Activated naive CD8-positive, alpha-beta T cell (primary cell): Measurements from ENCODE around the gene EPHX1.
"Not testable (repeated sequence)": the region's sequence is repeated elsewhere in the genome, so short reads cannot be mapped to it uniquely, and the experiment has no call there.

ENCODE experiments used
- H3K27ac Mint-ChIP-seq: one replicate; pipeline ENCODE4 v1.8.0; 2021; ENCODE audit warnings: mixed read lengths
- H3K27me3 Mint-ChIP-seq: one replicate; pipeline ENCODE4 v1.8.0; 2021; ENCODE audit warnings: mixed read lengths
- H3K36me3 Mint-ChIP-seq: one replicate; pipeline ENCODE4 v1.8.0; 2021; ENCODE audit warnings: mixed read lengths
- H3K4me1 Mint-ChIP-seq: one replicate; pipeline ENCODE4 v1.8.0; 2021; ENCODE audit warnings: low read depth, mixed read lengths
- H3K4me3 Mint-ChIP-seq: one replicate; pipeline ENCODE4 v1.8.0; 2021; ENCODE audit warnings: mild to moderate bottlenecking, mixed read lengths
- H3K9me3 Mint-ChIP-seq: one replicate; pipeline ENCODE4 v1.8.0; 2021; ENCODE audit warnings: low read depth, mixed read lengths

Gene EPHX1

DNA sequence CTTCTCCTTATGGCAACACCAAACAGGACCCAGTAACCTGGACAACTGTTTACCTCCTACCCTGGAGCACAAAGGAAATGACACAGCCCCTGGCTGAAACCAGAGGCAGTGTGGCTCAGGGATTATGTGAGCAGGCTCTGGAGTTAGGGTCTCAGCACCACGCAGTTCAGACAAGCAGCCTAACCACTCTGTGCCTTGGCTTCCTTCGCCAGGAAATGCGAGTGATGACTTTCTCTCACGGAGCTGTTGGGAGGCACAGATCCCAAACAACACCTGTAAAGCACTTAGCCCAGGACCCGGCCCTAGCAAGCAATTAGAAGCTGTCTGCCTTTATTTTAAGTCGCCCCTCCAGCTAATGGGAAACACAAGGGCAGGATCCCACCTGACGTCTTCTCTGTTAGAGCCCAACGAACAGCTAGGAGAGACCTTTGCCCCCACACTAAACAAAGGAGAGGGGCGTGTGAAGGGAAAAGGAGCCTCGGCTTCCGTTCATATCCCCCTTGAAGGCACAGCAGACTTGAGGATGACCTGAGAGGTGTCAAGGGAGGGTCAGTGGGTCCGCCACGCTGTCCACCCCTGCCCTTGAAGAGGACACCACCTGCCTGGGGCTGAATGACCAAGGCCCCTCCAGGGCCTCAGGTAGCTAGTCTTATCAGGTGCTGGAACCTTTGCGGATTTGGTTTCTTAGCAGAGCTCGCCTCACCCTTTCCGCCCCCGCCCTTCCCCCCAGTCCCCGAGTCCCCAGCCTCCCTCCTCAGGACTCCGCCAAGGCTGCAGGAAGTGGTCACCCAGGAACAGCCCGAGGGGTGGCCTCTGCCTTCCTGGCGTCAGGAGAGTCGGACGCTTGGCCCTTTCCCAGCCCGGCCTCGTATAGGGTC lies 71.4 kb downstream of the EPHX1 start:
- peak overlapping the region; percentile 90 for H3K4me3 Mint-ChIP-seq
- peak overlapping the region; percentile 81 for H3K27ac Mint-ChIP-seq
- peaks cover 57% of the 10 kb centered on the region for H3K4me1 Mint-ChIP-seq
- H3K9me3 Mint-ChIP-seq, result no peaks in the 10 kb centered on the region
- H3K27me3 Mint-ChIP-seq, result no peaks in the 10 kb centered on the region
- H3K36me3 Mint-ChIP-seq, result peaks cover under 1% of the 10 kb centered on the region

DNA sequence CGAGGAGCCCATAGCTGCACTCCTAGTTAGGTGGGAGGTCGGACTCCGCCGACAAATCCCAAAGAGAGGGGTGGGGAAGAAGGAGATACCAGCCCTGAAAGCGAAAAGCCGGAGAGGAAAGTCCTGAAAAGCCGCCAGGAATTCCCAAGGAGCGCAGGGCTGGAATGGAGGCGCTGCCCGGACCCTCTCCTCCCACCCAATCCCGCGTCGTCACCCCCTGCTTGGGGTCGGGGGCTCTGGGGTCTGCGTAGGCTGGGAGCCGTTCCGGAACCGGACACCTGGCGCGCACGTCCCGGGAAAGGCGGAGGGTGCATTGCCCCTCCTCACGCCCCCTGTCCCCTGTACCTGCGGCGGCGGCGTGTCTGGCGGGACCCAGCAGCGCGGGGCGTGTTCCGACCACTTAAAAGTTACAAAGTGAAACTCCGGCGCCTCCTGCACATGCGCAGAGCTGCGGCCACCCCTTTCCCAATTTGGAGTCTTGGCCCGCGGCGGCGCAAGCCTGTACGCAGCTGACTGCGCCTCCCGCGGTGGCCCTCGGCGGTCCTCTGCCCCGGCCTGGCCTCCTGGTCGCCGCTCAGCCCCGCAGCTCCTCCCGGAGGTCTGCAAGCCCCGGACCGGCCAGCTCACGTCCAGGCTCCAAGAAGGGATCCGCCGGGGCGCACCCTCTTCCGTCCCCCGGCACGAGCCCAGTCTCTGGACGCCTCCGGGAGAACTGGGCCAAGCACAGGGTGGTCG lies 72.2 kb downstream of the EPHX1 start, which contains the start of gene TMEM63A:
TMEM63A (minus strand) TSS at position 422 of the 735 bp plus-strand sequence. CDS start 4,800 bp downstream, outside the sequence.
- Mint-ChIP-seq H3K27me3 (no peaks in the 10 kb centered on the region), H3K9me3 (no peaks in the 10 kb centered on the region), H3K4me1 (peaks cover 51% of the 10 kb centered on the region), H3K4me3 (peak within 1 kb of the TSS; percentile 90), H3K27ac (peak within 1 kb of the TSS; percentile 90), H3K36me3 (no peaks in the 10 kb centered on the region)

- Mint-ChIP-seq H3K9me3 (no peaks in the 10 kb centered on the region), H3K4me1 (peaks cover 43% of the 10 kb centered on the region), H3K36me3 (no peaks in the 10 kb centered on the region), H3K27me3 (no peaks in the 10 kb centered on the region), H3K4me3 (peak overlapping the region; percentile 90), H3K27ac (peak overlapping the region; percentile 90)
These were observed 73.0 kb downstream of the EPHX1 start for GRCh38 chr1:225882694-225883615.

DNA sequence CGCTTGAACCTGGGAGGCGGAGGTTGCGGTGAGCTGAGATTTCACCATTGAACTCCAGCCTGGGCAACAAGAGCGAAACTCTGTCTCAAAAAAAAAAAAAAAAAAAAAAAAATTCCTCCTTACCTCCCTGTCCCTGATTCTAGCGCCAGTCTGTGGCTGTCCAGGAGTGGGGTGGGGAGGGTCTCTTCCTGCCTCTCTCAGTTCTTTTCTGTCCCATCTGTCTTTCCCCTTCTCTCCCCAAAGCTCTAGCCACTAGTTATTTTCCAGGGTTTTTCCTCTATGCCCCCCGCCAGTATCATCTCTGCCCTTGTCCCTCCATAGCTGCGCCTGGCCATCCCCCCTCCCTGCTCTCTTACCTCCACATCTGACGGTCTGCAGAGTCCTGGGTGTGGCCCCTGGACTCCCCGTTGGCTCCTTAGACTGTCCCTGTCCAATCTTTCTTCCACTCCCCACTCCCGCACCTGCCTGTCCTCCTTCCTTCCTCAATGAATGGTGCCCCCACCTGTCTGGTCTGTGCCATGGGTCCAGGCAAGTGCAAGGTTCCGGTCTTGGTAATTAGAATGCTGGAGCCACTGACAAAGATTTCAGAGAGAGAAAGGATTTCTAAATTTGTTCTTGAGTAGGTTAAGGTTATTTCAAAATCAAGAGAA lies 73.8 kb downstream of the EPHX1 start:
- H3K27ac Mint-ChIP-seq, result peak overlapping the region; percentile 90
- no peaks in the 10 kb centered on the region for H3K27me3 Mint-ChIP-seq
- peak overlapping the region; percentile 90 for H3K4me3 Mint-ChIP-seq
- no peaks in the 10 kb centered on the region for H3K9me3 Mint-ChIP-seq
- H3K36me3 Mint-ChIP-seq, result no peaks in the 10 kb centered on the region
- H3K4me1 Mint-ChIP-seq, result peaks cover 40% of the 10 kb centered on the region

GRCh38 chr1:225885336-225885735 lies 75.4 kb downstream of the EPHX1 start:
- peaks cover 28% of the 10 kb centered on the region for H3K4me1 Mint-ChIP-seq
- H3K27ac Mint-ChIP-seq, result no peak overlapping the region
- H3K9me3 Mint-ChIP-seq, result no peaks in the 10 kb centered on the region
- H3K27me3 Mint-ChIP-seq, result no peaks in the 10 kb centered on the region
- no peak overlapping the region for H3K4me3 Mint-ChIP-seq
- H3K36me3 Mint-ChIP-seq, result no peaks in the 10 kb centered on the region

- Mint-ChIP-seq H3K4me1 (peaks cover 21% of the 10 kb centered on the region), H3K27ac (no peak overlapping the region), H3K36me3 (no peaks in the 10 kb centered on the region), H3K4me3 (no peak overlapping the region), H3K9me3 (no peaks in the 10 kb centered on the region), H3K27me3 (no peaks in the 10 kb centered on the region)
These were observed 76.5 kb downstream of the EPHX1 start for GRCh38 chr1:225886159-225887029.

GRCh38 chr1:225887030-225887314 lies 77.0 kb downstream of the EPHX1 start:
- H3K9me3 Mint-ChIP-seq, result no peaks in the 10 kb centered on the region
- no peaks in the 10 kb centered on the region for H3K36me3 Mint-ChIP-seq
- H3K27ac Mint-ChIP-seq, result no peak overlapping the region
- peaks cover 20% of the 10 kb centered on the region for H3K4me1 Mint-ChIP-seq
- H3K4me3 Mint-ChIP-seq, result no peak overlapping the region
- H3K27me3 Mint-ChIP-seq, result no peaks in the 10 kb centered on the region

DNA sequence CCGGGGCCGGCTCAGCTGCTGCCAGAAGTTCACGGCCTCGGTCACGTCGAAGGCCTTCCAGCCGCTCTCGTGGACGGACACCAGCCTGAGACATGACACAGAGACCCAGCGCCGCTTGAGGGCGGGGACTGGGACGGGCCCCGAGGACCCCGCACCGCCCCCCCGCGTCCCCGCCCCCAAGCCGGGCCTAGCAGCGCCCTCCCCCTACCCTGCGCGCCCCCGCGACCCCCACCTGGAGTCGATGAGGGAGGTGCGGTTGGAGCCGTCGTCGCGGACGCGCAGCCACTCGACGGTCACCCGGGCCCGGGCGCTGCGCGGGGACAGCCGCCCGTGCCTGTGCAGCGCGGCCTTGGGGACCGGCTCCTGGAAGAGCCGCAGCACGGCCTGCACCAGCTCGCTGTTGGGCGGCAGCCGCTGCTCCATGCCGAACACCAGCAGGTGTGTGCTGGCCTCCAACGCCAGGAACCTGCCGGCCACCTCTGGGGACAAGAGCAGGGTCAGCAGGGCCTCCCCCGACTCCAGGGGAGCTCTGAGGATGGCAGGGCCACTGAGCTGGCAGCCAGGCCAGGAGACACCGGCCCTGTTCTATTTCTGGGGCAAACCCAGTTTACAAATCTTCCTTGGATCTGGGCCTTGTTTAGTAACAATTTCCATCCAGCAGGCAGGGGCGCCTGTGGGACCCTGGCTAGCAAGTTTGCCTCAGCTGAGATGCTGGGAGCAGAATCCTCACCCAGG lies 77.8 kb downstream of the EPHX1 start:
- H3K9me3 Mint-ChIP-seq, H3K4me3 Mint-ChIP-seq, H3K27ac Mint-ChIP-seq, H3K36me3 Mint-ChIP-seq, H3K27me3 Mint-ChIP-seq: not testable (repeated sequence)
- peaks cover 20% of the 10 kb centered on the region for H3K4me1 Mint-ChIP-seq

DNA sequence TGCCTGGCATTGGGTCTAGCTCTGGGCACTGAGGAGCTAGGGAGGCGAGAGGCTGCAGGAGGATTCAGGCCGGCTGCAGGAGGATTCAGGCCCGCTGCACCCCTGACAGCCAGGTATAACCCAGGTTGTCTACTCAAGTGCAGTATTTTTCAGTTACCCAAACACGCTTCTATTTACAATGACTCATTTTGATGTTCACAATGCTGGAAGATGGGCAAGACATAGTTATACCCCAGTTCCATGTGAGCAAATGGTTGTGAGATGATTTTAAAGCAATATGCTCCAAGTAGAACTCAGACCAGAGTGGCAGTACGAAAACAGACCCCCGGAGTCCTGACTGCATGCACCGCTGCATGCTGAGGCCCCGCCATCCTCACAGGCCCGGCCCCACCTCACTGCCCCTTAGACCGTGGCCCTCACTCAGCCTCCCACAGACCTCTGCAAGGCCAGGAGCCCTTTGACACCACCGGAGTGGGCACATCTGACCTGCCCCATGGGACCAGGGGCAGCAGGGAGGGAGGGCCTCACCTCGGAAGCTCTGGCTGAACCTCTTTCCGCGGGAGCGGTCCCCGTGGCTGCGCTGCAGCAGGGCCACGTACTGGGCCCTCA lies 78.5 kb downstream of the EPHX1 start:
- H3K36me3 Mint-ChIP-seq, result no peaks in the 10 kb centered on the region
- no peak overlapping the region for H3K4me3 Mint-ChIP-seq
- peaks cover 18% of the 10 kb centered on the region for H3K4me1 Mint-ChIP-seq
- H3K27ac Mint-ChIP-seq, result no peak overlapping the region
- H3K27me3 Mint-ChIP-seq, result no peaks in the 10 kb centered on the region
- H3K9me3 Mint-ChIP-seq, result no peaks in the 10 kb centered on the region

DNA sequence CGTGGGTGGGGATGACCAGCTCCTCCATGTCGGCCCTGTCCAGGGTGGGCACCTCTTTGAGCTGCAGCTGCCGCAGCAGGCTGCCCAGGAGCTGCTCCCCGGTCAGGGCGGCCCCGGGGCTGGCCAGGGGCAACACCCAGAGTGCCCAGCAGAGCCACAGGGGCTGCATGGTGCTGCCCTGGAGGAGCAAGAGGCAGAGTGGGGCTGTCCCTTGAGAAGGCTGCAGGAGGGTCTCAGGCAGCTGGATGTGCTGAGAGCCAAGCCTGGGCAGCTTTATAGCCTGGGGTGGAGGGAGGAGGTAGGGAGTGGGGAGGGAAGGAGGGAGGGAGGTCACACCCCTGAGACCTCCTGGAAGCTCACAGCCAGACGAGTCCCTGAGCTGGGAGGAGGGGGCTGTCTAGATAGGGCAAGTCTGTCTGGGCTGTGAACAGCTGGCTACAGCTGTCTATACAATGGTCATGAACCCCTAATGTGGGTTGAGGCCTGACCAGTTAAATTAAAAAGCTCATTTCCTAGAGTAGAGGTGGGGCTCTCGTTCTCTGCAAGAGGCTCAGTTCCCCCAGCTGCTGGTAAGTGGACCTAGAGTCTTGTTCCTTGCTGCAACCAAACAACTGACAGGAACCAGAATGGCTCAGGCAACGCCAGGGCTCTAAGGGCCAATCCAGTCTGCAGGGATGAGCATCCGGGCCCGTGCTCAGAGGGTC lies 79.1 kb downstream of the EPHX1 start, which contains the start of gene LEFTY1:
LEFTY1 (minus strand) TSS at position 249 of the 704 bp plus-strand sequence; CDS start at position 169, 80 bp downstream.
- H3K4me1 Mint-ChIP-seq, result peaks cover 16% of the 10 kb centered on the region

GRCh38 chr1:225889743-225890142 lies 79.8 kb downstream of the EPHX1 start:
- Mint-ChIP-seq H3K9me3 (no peaks in the 10 kb centered on the region), H3K36me3 (no peaks in the 10 kb centered on the region), H3K4me3 (no peak overlapping the region), H3K27me3 (no peaks in the 10 kb centered on the region), H3K27ac (no peak overlapping the region), H3K4me1 (peaks cover 17% of the 10 kb centered on the region)

More for the DNA sequence above, 79.1 kb downstream of the EPHX1 start, which contains the start of gene LEFTY1:
- no peak within 1 kb of the TSS for H3K27ac Mint-ChIP-seq
- H3K9me3 Mint-ChIP-seq, result no peaks in the 10 kb centered on the region
- H3K27me3 Mint-ChIP-seq, result no peaks in the 10 kb centered on the region
- H3K36me3 Mint-ChIP-seq, result no peaks in the 10 kb centered on the region
- no peak within 1 kb of the TSS for H3K4me3 Mint-ChIP-seq
